GM18526 (cell line): ENCODE measurements around the gene COX20.

ENCODE experiments used
- POLR2A ChIP-seq: IDR thresholded peaks from 3 replicates; pipeline ENCODE4 v1.6.1; 2011; ENCODE audit not compliant: insufficient read length; ENCODE audit errors: extremely low read depth

The COX20 gene

GRCh38 chr1:244841273-244841927 is 5.9 kb downstream of the COX20 start:
- TF ChIP-seq POLR2A, result no peak

- no peak for TF ChIP-seq POLR2A
Measured at GRCh38 chr1:244843148-244843978, 7.9 kb downstream of the COX20 start.

- TF ChIP-seq POLR2A, result no peak
Measured at GRCh38 chr1:244844155-244845121, 9.0 kb downstream of the COX20 start.

GRCh38 chr1:244846653-244847052 is 11.2 kb downstream of the COX20 start:
- no peak for TF ChIP-seq POLR2A

GRCh38 chr1:244849189-244849866 is 13.9 kb downstream of the COX20 start:
- no peak for TF ChIP-seq POLR2A

- no peak for TF ChIP-seq POLR2A
Measured at GRCh38 chr1:244850099-244850852, 14.8 kb downstream of the COX20 start.

- no peak for TF ChIP-seq POLR2A
Measured at GRCh38 chr1:244850896-244851295, 15.4 kb downstream of the COX20 start.

GRCh38 chr1:244851546-244852231 is 16.2 kb downstream of the COX20 start:
- TF ChIP-seq POLR2A, result no peak

GRCh38 chr1:244852694-244853093 is 17.2 kb downstream of the COX20 start:
- TF ChIP-seq POLR2A, result no peak

- no peak for TF ChIP-seq POLR2A
Measured at GRCh38 chr1:244854166-244854565, 18.7 kb downstream of the COX20 start.

GRCh38 chr1:244854865-244855578 is 19.6 kb downstream of the COX20 start:
- TF ChIP-seq POLR2A, result no peak

- TF ChIP-seq POLR2A, result no peak
Measured at GRCh38 chr1:244857761-244858160, 22.3 kb downstream of the COX20 start.

- TF ChIP-seq POLR2A, result no peak
Measured at GRCh38 chr1:244858357-244858756, 22.9 kb downstream of the COX20 start.

GRCh38 chr1:244860078-244860477 is 24.6 kb downstream of the COX20 start:
- no peak for TF ChIP-seq POLR2A
